HL-60/S4 (cell line): ENCODE results near the gene CUL4A.

ENCODE experiments used
- in situ Hi-C: fragments of 300-500 bp; cut with MboI; formaldehyde crosslinking; loops from 2 replicates; pipeline ENCODE4 v1.14.3; 2022; ENCODE audit warnings: low sequenced_read_pairs

CUL4A gene

DNA sequence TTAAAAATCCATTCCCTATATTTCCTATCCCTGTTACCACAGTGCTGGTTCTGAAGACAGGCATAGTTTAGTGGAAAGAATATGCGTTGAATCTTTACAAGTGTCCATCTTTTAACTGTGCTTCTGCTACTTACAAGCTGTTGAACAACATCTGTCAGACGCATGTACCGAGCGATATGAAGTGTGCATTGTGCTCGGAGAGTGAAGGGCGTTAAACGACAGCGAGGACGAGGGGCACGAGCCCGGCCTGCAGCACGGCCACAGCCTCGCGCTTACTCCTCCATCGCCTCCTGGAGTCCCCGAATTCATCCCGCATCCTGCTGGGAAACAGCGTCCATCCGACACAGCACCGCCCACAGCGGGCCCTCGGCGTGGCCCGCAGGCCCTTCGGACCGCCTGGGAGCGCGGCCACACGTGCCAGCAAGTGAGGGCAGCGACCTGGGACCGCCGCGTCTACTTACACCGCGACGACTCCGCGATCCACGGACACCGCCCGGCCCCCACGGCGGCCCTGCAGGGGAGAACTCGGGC, 1.5 kb upstream of the CUL4A start:
- in situ Hi-C loops = no loop called here

DNA sequence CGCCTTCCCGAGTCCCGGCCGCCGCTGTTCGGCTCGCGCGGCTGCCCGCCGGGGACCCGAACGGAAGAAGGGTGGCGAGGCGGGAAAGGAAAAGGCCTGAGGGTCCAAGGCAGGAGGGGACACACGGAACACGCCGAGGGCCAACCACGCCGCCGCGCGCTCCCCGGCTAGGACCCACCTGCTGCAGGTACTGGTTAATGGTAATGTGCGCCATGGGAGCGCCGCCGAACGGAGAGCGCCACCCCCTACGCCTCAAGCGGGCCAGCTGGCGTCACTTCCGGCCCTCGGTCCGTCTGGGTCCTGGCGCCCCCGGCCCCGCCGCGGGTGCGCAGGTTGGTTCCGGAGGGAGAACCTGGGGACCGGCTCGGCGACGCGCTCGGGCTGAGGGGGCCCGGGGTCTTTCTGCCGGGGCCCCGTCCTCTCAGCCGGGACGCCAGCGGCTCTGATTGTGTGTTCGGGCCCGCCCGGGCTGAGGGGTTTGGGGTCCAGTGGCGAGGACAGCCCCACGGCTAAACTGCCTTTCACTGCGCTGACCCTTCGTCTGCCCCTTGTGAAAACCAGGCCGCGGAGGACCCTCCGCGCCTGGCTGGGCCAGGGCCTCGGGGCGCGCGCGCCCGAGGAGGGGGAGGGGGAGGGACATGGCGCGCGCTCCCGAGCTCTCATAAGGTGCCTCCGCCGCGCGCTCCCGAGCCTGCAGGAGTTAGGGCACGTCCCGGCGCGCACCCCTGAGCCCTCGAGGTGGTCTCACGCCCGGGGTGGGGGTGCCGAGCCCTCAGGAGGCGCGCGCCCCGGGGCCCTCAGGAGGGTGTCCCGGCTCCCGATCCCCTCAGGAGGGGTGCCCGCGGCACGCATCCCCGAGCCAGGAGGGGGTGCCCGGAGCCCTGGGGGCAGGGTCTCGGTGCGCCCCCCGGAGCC, 735 bp upstream of the CUL4A start, which contains the start of gene PCID2:
TSS of gene PCID2 (minus strand) at position 249 of the 915 bp plus-strand sequence. CDS start at position 214, 35 bp downstream.
- in situ Hi-C loops = no loop called here

- in situ Hi-C loops = no loop called here
Measured at GRCh38 chr13:113209759-113210421, 477 bp downstream of the CUL4A start.

- in situ Hi-C loops = no loop called here
Measured at GRCh38 chr13:113210833-113211232, 1.4 kb downstream of the CUL4A start.

- in situ Hi-C loops = no loop called here
Measured at GRCh38 chr13:113211774-113212173, 2.4 kb downstream of the CUL4A start.

- in situ Hi-C loops = no loop called here
Measured at GRCh38 chr13:113216254-113217048, 7.0 kb downstream of the CUL4A start.

DNA sequence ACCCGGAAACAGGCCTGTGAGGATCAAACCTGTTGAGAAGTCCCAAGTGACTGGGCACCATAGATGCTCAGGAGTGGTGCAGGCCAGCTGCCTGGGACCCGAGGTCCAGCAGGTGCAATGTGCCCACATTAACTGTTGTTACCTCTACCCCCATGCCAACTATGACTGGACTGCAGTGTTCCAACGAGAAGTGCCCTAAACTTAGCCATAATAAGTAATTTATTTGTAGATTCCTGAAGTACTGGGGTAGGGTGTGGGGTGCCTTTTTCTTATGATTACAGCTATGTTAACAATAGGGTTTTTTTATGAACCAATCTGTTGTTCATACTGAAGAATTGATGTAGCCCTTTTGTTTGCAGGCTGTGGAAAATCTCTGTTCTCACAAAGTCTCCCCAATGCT, 9.2 kb downstream of the CUL4A start:
- in situ Hi-C loops = no loop called here

- in situ Hi-C loops = no loop called here
Measured at GRCh38 chr13:113219256-113219940, 10.0 kb downstream of the CUL4A start.

DNA sequence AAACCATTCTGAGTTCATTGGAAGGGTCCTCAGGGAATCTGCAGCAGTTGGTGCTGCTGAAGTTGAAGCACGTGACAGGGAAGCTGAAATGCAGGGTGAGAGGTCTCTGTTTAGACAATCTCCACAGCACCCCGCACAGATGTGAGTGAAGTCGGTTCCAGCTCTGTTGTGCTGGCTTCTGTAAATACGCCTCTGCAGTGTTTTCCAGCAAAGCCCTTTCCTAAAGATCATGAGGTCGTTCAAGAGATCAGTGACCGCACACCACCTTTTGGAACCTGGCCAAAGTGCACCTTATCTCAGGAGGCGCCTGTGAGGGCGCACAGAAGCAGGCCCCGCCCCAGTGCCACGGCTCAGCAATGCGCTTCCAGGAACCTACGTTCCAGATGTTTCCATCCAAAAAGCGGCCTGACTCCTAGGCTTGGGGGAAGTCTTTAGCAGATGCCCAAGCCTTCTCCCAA, 10.8 kb downstream of the CUL4A start:
- in situ Hi-C loops = no loop called here

DNA sequence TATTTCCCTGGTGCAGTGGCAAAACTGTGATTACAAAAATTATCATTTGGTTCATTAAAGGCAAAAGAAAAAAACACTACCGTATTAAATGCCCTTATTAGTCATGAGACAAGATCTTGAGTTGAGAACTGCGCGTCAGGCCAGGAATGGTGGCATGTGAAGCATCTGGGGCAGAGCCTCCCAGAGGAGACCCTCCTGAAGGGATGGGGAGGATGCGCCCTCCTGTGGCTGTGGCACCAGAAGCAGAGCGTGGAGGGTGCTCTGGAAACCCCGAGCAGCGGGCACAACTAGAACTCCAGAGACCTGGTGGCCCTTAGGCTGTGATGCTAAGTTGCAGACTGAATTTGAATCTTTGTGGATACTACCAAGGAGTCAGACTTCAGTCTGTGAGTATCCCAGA, 11.5 kb downstream of the CUL4A start:
- in situ Hi-C loops = no loop called here

DNA sequence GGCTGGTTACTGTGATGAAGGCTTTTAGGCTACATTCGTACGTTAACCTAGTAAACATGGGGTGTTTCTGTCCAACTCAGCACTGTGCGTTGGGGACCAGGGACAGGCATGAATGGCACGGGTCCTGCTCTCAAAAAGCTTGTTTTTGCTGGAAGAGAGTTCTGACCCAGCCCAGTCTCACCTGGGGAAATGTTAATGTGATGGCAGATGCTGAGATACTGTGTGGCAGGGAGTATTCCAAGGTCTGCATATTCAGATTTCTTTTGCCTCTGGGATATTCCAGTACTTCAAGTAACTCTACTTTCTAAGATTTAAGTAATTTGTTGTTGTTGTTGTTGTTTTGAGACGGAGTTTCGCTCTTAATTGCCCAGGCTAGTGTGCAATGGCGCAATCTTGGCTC, 13.7 kb downstream of the CUL4A start:
- in situ Hi-C loops = no loop called here

GRCh38 chr13:113224486-113224885, 15.1 kb downstream of the CUL4A start:
- in situ Hi-C loops = no loop called here

GRCh38 chr13:113225515-113225914, 16.1 kb downstream of the CUL4A start:
- in situ Hi-C loops = no loop called here

DNA sequence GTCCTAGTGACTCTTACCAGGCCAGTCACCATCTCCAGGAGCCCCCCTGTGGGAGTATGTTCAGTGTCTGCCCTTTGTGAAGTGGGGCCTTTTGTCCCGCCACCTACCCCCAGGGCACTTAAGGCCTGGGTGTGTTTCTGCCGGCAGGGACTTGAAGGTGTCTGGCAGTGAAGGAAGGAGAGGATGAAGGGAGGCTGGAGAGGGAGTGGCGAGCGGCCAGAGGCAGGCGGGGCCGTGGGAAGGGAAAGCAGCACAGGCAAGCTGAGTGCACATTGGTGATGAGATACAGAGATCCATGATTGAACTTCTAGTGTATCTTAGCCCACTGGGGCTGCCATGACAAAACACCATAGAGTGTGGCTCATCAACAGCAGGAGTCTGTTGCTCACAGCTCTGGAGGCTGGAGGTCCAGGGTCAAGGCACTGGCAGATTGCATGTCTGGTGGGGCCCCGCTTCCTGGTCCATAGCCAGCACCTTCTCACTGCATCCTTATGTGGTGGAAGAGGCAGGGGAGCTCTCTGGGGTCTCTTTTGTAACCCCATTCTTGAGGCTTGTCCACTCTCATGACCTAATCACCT, 17.5 kb downstream of the CUL4A start:
- in situ Hi-C loops = no loop called here

GRCh38 chr13:113229161-113229560, 19.7 kb downstream of the CUL4A start:
- in situ Hi-C loops = no loop called here

- in situ Hi-C loops = no loop called here
Measured at GRCh38 chr13:113229791-113230190, 20.4 kb downstream of the CUL4A start.

DNA sequence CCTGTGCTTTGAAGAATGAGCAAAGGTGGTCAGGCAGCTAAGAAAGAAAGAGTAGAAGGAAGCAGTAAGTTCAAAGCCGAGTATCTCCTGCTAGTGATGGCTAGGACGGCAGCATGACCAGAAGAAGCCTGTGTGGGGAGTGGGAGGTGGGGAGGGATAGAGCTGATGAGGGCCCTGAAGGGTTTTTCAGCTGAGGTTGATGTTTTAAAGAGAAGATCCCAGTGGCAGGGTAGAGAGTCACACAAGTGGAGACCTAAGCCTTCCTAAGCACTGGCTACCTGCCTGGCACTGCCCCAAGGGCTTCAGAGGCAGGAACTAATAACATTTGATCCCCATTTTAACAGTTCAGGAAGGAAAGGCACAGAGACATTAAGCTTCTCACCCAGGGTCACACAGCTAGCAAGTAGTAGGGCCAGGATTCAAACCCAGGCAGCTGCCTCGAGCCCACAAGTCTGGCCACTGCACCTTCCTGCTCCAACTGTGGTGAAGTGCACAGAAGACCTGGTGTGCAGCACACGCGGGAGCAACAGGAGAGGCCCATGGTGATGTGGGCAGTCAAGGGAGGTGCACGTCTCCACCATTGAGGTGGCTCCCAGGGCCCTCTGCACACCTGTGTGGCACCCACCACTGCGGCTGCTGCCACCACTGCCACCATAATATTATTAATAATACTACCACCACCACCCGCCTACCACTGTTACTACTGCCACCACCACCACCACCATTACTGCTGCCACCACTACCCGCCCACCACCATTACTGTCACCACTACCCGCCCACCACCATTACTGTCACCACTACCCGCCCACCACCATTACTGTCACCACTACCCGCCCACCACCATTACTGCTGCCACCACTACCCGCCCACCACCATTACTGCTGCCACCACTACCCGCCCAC, 22.1 kb downstream of the CUL4A start:
- in situ Hi-C loops = no loop called here

DNA sequence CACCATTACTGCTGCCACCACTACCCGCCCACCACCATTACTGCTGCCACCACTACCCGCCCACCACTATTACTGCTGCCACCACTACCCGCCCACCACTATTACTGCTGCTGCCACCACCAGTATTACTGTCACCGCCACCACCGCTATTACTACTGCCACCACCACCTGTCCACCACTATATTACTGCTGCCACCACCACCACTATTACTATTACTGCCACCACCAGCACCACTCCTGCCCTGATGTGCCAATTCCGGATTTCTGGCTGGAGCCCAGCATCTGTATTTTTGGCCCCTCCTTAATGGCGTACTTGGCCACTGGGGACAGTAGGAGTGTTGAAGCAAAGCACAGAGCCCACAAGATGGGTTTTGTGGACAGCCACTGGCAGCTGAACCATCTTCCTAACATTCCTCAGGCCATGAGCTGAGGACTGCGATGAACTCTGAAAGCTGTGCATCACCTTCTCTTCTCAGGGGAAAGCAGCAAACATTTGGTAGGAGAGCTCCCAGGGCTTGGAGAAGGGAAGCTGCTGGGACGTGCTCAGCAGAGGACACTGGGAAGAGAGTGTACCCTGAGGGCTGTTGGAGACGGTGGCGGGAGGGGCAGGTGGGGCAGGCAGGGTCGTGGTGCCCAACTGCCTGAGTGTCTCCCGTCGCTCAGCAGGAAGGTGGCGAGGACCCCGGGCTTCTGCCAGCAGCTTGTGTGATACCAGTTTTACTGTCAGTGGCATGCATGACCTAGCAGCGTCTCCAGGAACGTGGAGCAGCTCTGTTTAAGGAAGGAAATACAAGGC, 23.0 kb downstream of the CUL4A start:
- in situ Hi-C loops = no loop called here
